Pancreas (tissue), 10 donors: ENCODE results near the gene ATOH7. TPM values are rescaled to one million over a fixed set of nuclear protein-coding genes. Genes with fewer than 3 reads are reported as not detected.
A peak's percentile ranks its signal among the peaks of the same experiment; 100 is the strongest.

Experiments used
- ATAC-seq, 4 donors: fragments of 200-7000 bp; cut with Tn5 transposase; one replicate each; pipeline versions ENCODE4 v1.8.0 to v1.9.1; 2020; ENCODE audit warnings: mild to moderate bottlenecking in 4 of 4, moderate library complexity in 4 of 4
- DNase-seq, 6 donors: peaks; one replicate each; pipeline ENCODE4 v3.0.0-alpha.2; 2020
- FAIRE-seq: peaks from 2 replicates; lab custom pipeline; 2012; peaks lifted over from hg19 to GRCh38; lab: Jason Lieb, UNC
- H3K27ac ChIP-seq, 4 donors: fragments of 200-600 bp; sonication (generic); 1 replicate in 3 of 4; 2 replicates in 1 of 4; pipeline versions ENCODE4 v1.5.0 to v1.8.0; 2020
- H3K27me3 ChIP-seq, 4 donors: fragments of 200-600 bp; one replicate each; pipeline ENCODE4 v1.8.0; 2021
- H3K36me3 ChIP-seq, 3 donors: fragments of 200-600 bp; sonication (generic) in 1 of 3; one replicate each; pipeline versions ENCODE4 v1.5.0 to v1.8.0; 2020 to 2021
- H3K4me1 ChIP-seq, 3 donors: fragments of 200-600 bp; one replicate each; pipeline ENCODE4 v1.8.0; 2021
- H3K4me3 ChIP-seq, 4 donors: fragments of 200-600 bp; sonication (generic) in 2 of 4; one replicate each; pipeline versions ENCODE4 v1.5.0 to v1.8.0; 2020 to 2021
- H3K9me3 ChIP-seq, 4 donors: fragments of 200-600 bp; one replicate each; pipeline ENCODE4 v1.8.0; 2021
- CTCF ChIP-seq, 4 donors: fragments of 200-600 bp; sonication (generic) in 3 of 4; IDR thresholded peaks; one replicate each; pipeline versions ENCODE4 v1.5.0 to v1.8.0; 2021; ENCODE audit warnings: antibody characterized with exemption in 4 of 4
- WGBS, 2 donors: extraction: QIAGEN DNeasy Blood & Tissue Kit; methylation state at CpG; one replicate each; pipeline ENCODE4 v1.1.7; 2013; 5-methylcytosine and 5-hydroxymethylcytosine counted together
- intact Hi-C, 3 donors: fragments of 100-400 bp; cut with DNase I; formaldehyde crosslinking; loops; one replicate each; pipeline versions ENCODE4 v1.11.1 to v1.14.2; 2022
- polyA plus RNA-seq, 2 donors: library from polyadenylated mRNA; stranded (reverse); fragments of 200-250 nt; gene quantifications; one replicate each; pipeline ENCODE4 v1.2.3, GENCODE V29; 2013
- total RNA-seq, 6 donors: library from RNA; stranded (reverse); fragmentation: NEBNext Ultra II Directional in 4 of 6; extraction: Animal tissue kit (Norgen Biotek cat#: 25700) in 4 of 6; gene quantifications; one replicate each; pipeline versions ENCODE4 v1.2.1 to v1.2.4, GENCODE V29; 2021 to 2023
- donor health status: healthy with polysubstance abuse.
- donor health status: DM: no; HTN: no; CAD: no; lungs with moderate emphysema.
- donor health status: DM: no; HTN: no; CAD: no.
- donor health status: control.
- donor health status: control.
- donor health status: Bipolar disorder and iron deficiency.
- donor health status: DM: yes; HTN: yes; CAD: no.
- donor health status: DM: no; HTN: no; CAD: no.
- donor health status: DM: no; HTN: no; CAD: no.
- donor health status: DM: yes; HTN: yes; CAD: no.

ATOH7 gene
- total and polyA plus RNA-seq, 8 donors: 0.11 to 0.38 (median 0.19) TPM; not detected in 3

- FAIRE-seq: no peak
- Histone ChIP-seq H3K27ac (no peak overlapping the region), H3K4me1 (no peaks in the 10 kb centered on the region), H3K9me3 (no peaks in the 10 kb centered on the region), H3K36me3 (no peaks in the 10 kb centered on the region), H3K4me3 (no peak overlapping the region), H3K27me3 (no peaks in the 10 kb centered on the region)
- 87 to 91% methylated on average over 3 of the region's 3 CpGs for WGBS, 2 donors
- ATAC-seq: no peak
- intact Hi-C loops: no loop called here
- TF ChIP-seq CTCF (IDR thresholded peaks at IDR 0.05): no peak
- no peak for DNase-seq
Measured at GRCh38 chr10:68223535-68224165, 8.3 kb downstream of the ATOH7 start.

GRCh38 chr10:68222391-68222790, 9.5 kb downstream of the ATOH7 start:
- no peak for ATAC-seq
- 74 to 86% methylated on average over 2 of the region's 2 CpGs for WGBS, 2 donors

GRCh38 chr10:68221196-68221595, 10.7 kb downstream of the ATOH7 start:
- intact Hi-C loops: no loop called here
- H3K27ac ChIP-seq: no peak overlapping the region
- no peak for TF ChIP-seq CTCF (IDR thresholded peaks at IDR 0.05)
- no peak overlapping the region for H3K4me3 ChIP-seq
- FAIRE-seq (peak; percentile 78), ATAC-seq (no peak), DNase-seq (no peak)
- H3K9me3 ChIP-seq: no peaks in the 10 kb centered on the region
- H3K36me3 ChIP-seq: no peaks in the 10 kb centered on the region
- H3K27me3 ChIP-seq: no peaks in the 10 kb centered on the region
- H3K4me1 ChIP-seq: no peaks in the 10 kb centered on the region

More at GRCh38 chr10:68222391-68222790, 9.5 kb downstream of the ATOH7 start:
- Histone ChIP-seq H3K27me3 (no peaks in the 10 kb centered on the region), H3K4me1 (no peaks in the 10 kb centered on the region), H3K36me3 (no peaks in the 10 kb centered on the region), H3K4me3 (no peak overlapping the region), H3K9me3 (no peaks in the 10 kb centered on the region), H3K27ac (no peak overlapping the region)
- no peak for TF ChIP-seq CTCF (IDR thresholded peaks at IDR 0.05)
- FAIRE-seq (no peak), DNase-seq (no peak)
- intact Hi-C loops: no loop called here

- DNase-seq (no peak), ATAC-seq (no peak), FAIRE-seq (no peak)
- H3K4me3 ChIP-seq: no peak overlapping the region
- intact Hi-C loops: no loop called here
- no peaks in the 10 kb centered on the region for H3K4me1 ChIP-seq
- WGBS, 2 donors: 86 to 92% methylated on average over 4 of the region's 4 CpGs
- H3K27ac ChIP-seq: no peak overlapping the region
- H3K27me3 ChIP-seq: no peaks in the 10 kb centered on the region
- no peaks in the 10 kb centered on the region for H3K36me3 ChIP-seq
- no peak for TF ChIP-seq CTCF (IDR thresholded peaks at IDR 0.05)
- no peaks in the 10 kb centered on the region for H3K9me3 ChIP-seq
Measured at GRCh38 chr10:68218786-68219185, 13.1 kb downstream of the ATOH7 start.

GRCh38 chr10:68212721-68213352, 19.1 kb downstream of the ATOH7 start:
- no peaks in the 10 kb centered on the region for H3K4me1 ChIP-seq
- H3K4me3 ChIP-seq: no peak overlapping the region
- no peak for DNase-seq
- intact Hi-C loops: no loop called here
- ATAC-seq: peak in 3 of 4 donors; percentile 60 to 66 (median 64)
- no peak for FAIRE-seq
- TF ChIP-seq CTCF (IDR thresholded peaks at IDR 0.05): peak; percentile 24 to 45 (median 36)
- H3K36me3 ChIP-seq: no peaks in the 10 kb centered on the region
- no peak overlapping the region for H3K27ac ChIP-seq
- H3K27me3 ChIP-seq: no peaks in the 10 kb centered on the region
- WGBS, 2 donors: 52 to 55% methylated on average over 8 of the region's 8 CpGs
- H3K9me3 ChIP-seq: no peaks in the 10 kb centered on the region
